GM21423 (cell line): ENCODE measurements around the gene ZEB2.

Experiments used
- ATAC-seq: cut with Tn5 transposase; IDR thresholded peaks from one replicate; pipeline ENCODE4 v1.9.1; 2021; ENCODE audit warnings: mild to moderate bottlenecking, moderate library complexity; ENCODE audit not compliant: unreplicated experiment

The ZEB2 gene

GRCh38 chr2:144359684-144360083, 160.2 kb downstream of the ZEB2 start:
- ATAC-seq, result no peak

DNA sequence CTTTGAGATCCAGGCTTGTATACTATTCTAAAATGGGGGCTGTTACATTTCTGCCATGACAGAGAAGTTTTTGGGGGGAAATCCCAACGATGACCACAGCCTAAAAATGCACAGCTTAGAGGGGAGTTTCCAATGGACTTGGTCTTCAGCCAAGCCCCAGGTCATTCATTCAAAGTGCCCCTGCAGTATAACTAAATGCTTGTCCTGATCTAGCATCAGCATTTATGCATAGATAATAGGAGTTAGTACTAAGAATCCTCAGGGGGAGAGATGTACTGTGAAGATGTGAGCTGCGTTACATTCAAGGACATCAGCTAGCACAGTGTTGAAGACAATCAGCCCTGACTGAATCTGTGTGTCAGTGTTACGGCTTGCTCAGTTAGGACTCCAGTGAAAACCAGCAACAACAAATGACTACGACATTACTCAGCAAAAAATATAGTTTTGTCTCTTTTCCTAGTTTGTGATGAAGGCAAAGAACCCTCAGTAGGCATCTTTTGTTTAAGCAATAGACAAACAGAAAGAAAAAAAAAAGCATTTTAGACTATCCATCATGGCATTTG, 160.9 kb downstream of the ZEB2 start:
- ATAC-seq, result peak; percentile 60

DNA sequence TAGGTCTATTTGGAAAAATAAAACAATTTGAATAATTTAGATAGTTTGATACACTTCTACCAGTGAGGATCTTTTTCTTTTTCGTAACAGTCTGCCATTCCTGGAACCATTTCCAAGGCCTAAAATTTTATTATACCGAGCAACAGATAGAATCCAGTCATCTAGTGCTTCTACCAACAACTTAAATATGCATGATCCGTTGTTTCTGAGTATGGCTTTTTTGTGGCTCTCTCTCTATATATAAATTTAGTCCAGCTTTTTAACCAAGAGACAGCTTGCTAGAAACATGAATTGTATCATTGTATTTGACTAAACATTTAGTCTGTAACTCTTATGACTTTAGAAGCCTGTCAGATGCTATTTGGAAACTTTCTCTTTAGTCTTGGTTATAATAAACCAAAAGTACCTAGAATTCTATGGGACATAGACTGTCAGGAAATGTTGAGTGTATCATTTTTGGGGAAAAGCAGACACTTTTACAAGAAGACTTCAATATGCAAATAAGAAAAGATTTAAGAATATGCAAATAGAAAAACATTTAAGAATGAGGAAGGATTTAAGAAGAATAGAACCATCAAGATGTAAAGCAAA, 161.4 kb downstream of the ZEB2 start:
- no peak for ATAC-seq

GRCh38 chr2:144357623-144358373, 162.1 kb downstream of the ZEB2 start:
- ATAC-seq, result peak; percentile 80

GRCh38 chr2:144356402-144356801, 163.5 kb downstream of the ZEB2 start:
- no peak for ATAC-seq

GRCh38 chr2:144354953-144355352, 165.0 kb downstream of the ZEB2 start:
- no peak for ATAC-seq

GRCh38 chr2:144351687-144352086, 168.2 kb downstream of the ZEB2 start:
- ATAC-seq, result no peak

- ATAC-seq, result no peak
These were observed 169.6 kb downstream of the ZEB2 start for GRCh38 chr2:144350151-144350802.

GRCh38 chr2:144349674-144350073, 170.2 kb downstream of the ZEB2 start:
- no peak for ATAC-seq

DNA sequence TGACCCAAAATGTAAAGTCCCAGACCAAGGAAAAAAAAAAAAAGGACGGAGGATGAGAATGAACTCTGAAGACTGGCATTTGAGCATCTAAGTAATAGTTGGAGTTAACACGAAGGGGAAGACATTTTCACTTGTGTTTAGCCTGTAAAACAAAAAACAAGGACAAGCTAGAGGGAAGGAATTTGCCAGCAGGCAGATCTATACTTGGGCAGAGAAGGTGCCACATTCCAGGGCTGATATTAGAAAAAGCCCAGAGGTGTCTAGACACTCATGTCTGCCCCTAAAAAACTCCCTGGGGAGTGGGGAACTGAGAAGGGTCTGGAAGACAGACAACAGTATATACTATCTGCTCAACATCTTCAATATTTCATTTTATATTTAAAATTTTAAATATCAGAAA, 171.1 kb downstream of the ZEB2 start:
- ATAC-seq, result no peak

GRCh38 chr2:144346229-144346628, 173.7 kb downstream of the ZEB2 start:
- no peak for ATAC-seq

- ATAC-seq, result no peak
These were observed 176.8 kb downstream of the ZEB2 start for GRCh38 chr2:144343145-144343544.

DNA sequence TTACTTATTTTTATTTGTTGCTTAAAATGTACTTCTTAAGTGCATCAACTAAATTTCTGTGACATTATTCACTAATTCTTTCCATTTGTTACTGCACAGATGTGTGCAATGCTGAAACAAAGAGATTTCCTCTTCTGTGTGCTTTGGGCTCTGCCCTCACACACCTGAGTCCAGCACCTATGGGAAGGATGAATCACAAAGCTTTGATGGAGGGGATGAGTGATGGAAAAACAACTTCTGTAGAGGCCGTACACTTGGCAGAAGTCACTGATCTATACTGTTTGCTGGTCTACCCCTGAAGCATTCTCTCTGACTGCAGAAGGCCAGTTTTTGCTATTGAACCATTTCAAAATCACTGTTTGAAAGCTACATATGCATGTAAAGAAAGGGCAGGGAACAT, 178.4 kb downstream of the ZEB2 start:
- no peak for ATAC-seq

DNA sequence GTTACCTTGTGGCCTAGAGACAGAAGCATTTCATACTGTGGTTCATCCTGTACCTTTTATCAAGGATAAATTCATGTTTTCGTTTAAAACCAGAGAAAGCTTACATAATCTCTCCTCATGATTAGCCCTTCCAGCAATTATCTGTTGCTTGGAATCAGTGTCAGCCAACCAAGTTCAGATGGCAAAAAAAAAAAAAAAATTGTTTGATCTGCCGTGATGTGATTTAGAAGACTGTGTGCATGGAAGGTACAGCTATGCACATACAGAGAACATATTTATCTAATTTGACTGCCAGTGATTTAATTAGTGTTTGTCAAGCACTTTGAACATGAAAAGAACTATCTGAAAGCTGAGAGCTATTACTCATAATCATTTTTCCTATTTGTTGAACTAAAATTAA, 180.9 kb downstream of the ZEB2 start:
- no peak for ATAC-seq

DNA sequence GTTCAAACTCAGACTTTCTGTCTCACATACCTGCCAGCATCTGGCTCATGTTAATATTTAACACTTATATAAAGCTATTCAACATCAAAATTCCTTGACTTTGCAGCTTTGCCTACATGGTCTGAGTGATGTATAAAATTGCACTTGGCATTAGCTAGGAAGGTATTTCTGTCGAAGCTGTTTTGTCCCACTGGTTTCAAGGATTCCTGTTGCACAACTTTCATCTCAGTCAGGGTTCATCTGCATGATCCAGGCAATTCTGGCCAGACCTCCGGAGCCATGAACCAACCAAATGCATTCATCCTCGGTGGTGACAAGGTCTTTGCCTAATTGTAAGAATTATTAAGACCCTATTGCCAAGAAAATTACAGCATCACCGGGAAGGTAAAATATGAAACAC, 185.4 kb downstream of the ZEB2 start:
- no peak for ATAC-seq
